ENCODE data around the gene CST7. TPM values are rescaled to one million over a fixed set of nuclear protein-coding genes. Genes with fewer than 3 reads are reported as not detected.

Gene CST7
- total and polyA plus RNA-seq, 10 of the 15 experiments (the other 5 are each of a cell fraction or from before 2014, with no cell fraction given) = 0.69 TPM; not detected in 9

- Histone ChIP-seq H3K79me2 (ENCODE audit: control insufficient read depth, insufficient read depth, low read length) (no peaks in the 10 kb centered on the region), H3K4me1 (ENCODE audit: control insufficient read depth, insufficient read depth, low read length) (no peaks in the 10 kb centered on the region), H3K4me2 (ENCODE audit: control insufficient read depth, insufficient read depth) (no peak overlapping the region), H3K27ac (ENCODE audit: control insufficient read depth, insufficient read depth) (no peak overlapping the region), H3K9me3 (replicated peaks; ENCODE audit: control insufficient read depth, insufficient read depth, low read length) (no peaks in the 10 kb centered on the region), H3K4me3 (no peak overlapping the region), H3K36me3 (ENCODE audit: control insufficient read depth in 2 of 2, insufficient read depth in 2 of 2, low read length in 1 of 2) (no peaks in the 10 kb centered on the region; a peak in 1 of 4 replicates), H3K27me3 (replicated peaks in 1 of 2; ENCODE audit: control insufficient read depth in 2 of 2, insufficient read depth in 2 of 2, low read length in 1 of 2) (no peaks in the 10 kb centered on the region), H2AFZ (ENCODE audit: control insufficient read depth, low read depth, low read length) (no peak overlapping the region), H3K9ac (ENCODE audit: control insufficient read depth, insufficient read depth, low read length) (no peak overlapping the region), H4K20me1 (ENCODE audit: control insufficient read depth, insufficient read depth) (no peaks in the 10 kb centered on the region)
- FAIRE-seq (no peak), DNase-seq (ENCODE audit: low read depth, low spot score) (no peak), ATAC-seq (no peak)
- 42% methylated on average over 4 of the region's 4 CpGs for WGBS (ENCODE audit: insufficient coverage, insufficient replicate concordance, low lambda C conversion rate, missing lambda C conversion rate)
- in situ Hi-C loops (cut with MboI) (no loop called here), intact Hi-C loops (cut with micrococcal nuclease; ENCODE audit: unreplicated experiment) (no loop called here)
- RAD21 ChIA-PET (ENCODE audit: unreplicated experiment) = interaction anchor here (1.3 to 2.1 kb wide), 2 partner anchors 65 to 70 kb away, joined by 3 to 14 read pairs; no protein-coding TSS in a partner anchor
- SMC1A ChIA-PET (ENCODE audit: uncharacterized antibody, unreplicated experiment) = interaction anchor here (1.5 kb wide), 1 partner anchor 92 kb away, joined by 3 read pairs; no protein-coding TSS in a partner anchor
- CTCF ChIA-PET = interaction anchor here (1.0 to 13.8 kb wide), 2 partner anchors 33 to 60 kb away, joined by 3 to 244 read pairs; partner anchors contain the start of gene ACSS1
- POLR2A ChIA-PET = no interaction called here
- no TSS peak for BruUV-seq (replicated peaks)
- TF ChIP-seq TARDBP (IDR thresholded peaks at IDR 0.05; ENCODE audit: borderline replicate concordance) (no peak), IRF4 (IDR thresholded peaks at IDR 0.05; ENCODE audit: low read depth, low read length) (no peak), HDAC2 (IDR thresholded peaks at IDR 0.05) (no peak), CBX3 (IDR thresholded peaks at IDR 0.05; ENCODE audit: borderline replicate concordance, low read depth) (no peak), CUX1 (IDR thresholded peaks at IDR 0.05; ENCODE audit: insufficient replicate concordance, low read depth, low read length) (no peak), BHLHE40 (IDR thresholded peaks at IDR 0.05; ENCODE audit: borderline replicate concordance in 1 of 2, low read depth in 2 of 2, low read length in 1 of 2) (no peak), FOS (IDR thresholded peaks at IDR 0.05; ENCODE audit: borderline replicate concordance, extremely low read depth, insufficient read length) (no peak), REST (IDR thresholded peaks at IDR 0.05; ENCODE audit: low read depth, low read length) (no peak), ZSCAN29 (IDR thresholded peaks at IDR 0.05) (no peak)
- TF ChIP-seq, protein P1, sequence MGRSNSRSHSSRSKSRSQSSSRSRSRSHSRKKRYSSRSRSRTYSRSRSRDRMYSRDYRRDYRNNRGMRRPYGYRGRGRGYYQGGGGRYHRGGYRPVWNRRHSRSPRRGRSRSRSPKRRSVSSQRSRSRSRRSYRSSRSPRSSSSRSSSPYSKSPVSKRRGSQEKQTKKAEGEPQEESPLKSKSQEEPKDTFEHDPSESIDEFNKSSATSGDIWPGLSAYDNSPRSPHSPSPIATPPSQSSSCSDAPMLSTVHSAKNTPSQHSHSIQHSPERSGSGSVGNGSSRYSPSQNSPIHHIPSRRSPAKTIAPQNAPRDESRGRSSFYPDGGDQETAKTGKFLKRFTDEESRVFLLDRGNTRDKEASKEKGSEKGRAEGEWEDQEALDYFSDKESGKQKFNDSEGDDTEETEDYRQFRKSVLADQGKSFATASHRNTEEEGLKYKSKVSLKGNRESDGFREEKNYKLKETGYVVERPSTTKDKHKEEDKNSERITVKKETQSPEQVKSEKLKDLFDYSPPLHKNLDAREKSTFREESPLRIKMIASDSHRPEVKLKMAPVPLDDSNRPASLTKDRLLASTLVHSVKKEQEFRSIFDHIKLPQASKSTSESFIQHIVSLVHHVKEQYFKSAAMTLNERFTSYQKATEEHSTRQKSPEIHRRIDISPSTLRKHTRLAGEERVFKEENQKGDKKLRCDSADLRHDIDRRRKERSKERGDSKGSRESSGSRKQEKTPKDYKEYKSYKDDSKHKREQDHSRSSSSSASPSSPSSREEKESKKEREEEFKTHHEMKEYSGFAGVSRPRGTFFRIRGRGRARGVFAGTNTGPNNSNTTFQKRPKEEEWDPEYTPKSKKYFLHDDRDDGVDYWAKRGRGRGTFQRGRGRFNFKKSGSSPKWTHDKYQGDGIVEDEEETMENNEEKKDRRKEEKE (IDR thresholded peaks at IDR 0.05) = no peak
Observed at GRCh38 chr20:25000268-25000801, 51.3 kb downstream of the CST7 start.
